ENCODE results near the gene JAGN1. TPM values are rescaled to one million over a fixed set of nuclear protein-coding genes. Genes with fewer than 3 reads are reported as not detected.
"Not testable (repeated sequence)": the region's sequence is repeated elsewhere in the genome, so short reads cannot be mapped to it uniquely, and the experiment has no call there.

The JAGN1 gene
- total RNA-seq (10 to 100 TPM; 20.3 to 22.4 (median 20.4) TPM), polyA plus RNA-seq (26.0 TPM)
- long read RNA-seq, donor 1, transcript JAGN1-201 (2 exons, 1,675 nt): major isoform, 22 of 23 reads
- long read RNA-seq, donor 1, partial matches to known transcripts: 0 of 23 reads
- long read RNA-seq, donor 1, other reads (novel, unspliced or antisense): 1 of 23 reads
- long read RNA-seq, donor 2, transcript JAGN1-201 (2 exons, 1,675 nt): major isoform, 10 of 11 reads
- long read RNA-seq, donor 2, partial matches to known transcripts: 0 of 11 reads
- long read RNA-seq, donor 2, other reads (novel, unspliced or antisense): 1 of 11 reads
- long read RNA-seq, donor 3, transcript JAGN1-201 (2 exons, 1,675 nt): major isoform, 65 of 70 reads
- long read RNA-seq, donor 3, partial matches to known transcripts: 0 of 70 reads
- long read RNA-seq, donor 3, other reads (novel, unspliced or antisense): 4 of 70 reads
- long read RNA-seq, donor 4, transcript JAGN1-201 (2 exons, 1,675 nt): major isoform, 14 of 14 reads
- long read RNA-seq, donor 4, partial matches to known transcripts: 0 of 14 reads
- long read RNA-seq, donor 4, other reads (novel, unspliced or antisense): 0 of 14 reads

- ATAC-seq (peak; percentile 97 to 98), DNase-seq (peak; percentile 89 to 96 (median 95))
- H3K9me3 ChIP-seq (ENCODE audit: control insufficient read depth, low read length): no peaks in the 10 kb centered on the region
- under 1% methylated on average over 62 of the region's 62 CpGs for WGBS
- peaks cover 2% of the 10 kb centered on the region for H3K4me1 ChIP-seq (ENCODE audit: control insufficient read depth, insufficient read depth, low read length)
- H3K27me3 ChIP-seq (ENCODE audit: control insufficient read depth, insufficient read depth): no peaks in the 10 kb centered on the region
- H3K4me3 ChIP-seq (ENCODE audit: low read length): peak within 1 kb of the TSS; percentile 83
- intact Hi-C loops (cut with DNase I): no loop called here
- H3K27ac ChIP-seq (ENCODE audit: low read length): peak within 1 kb of the TSS; percentile 89
Measured at GRCh38 chr3:9890249-9891071, at the start of gene JAGN1. Gene JAGN1 (plus strand): TSS chr3:9890610. CDS start chr3:9890723, 113 bp downstream.

- Histone ChIP-seq H3K27ac (ENCODE audit: low read length) (no peak overlapping the region), H3K9me3 (ENCODE audit: control insufficient read depth, low read length) (no peaks in the 10 kb centered on the region), H3K4me1 (ENCODE audit: control insufficient read depth, insufficient read depth, low read length) (no peaks in the 10 kb centered on the region), H3K27me3 (ENCODE audit: control insufficient read depth, insufficient read depth) (no peaks in the 10 kb centered on the region), H3K4me3 (ENCODE audit: low read length) (no peak overlapping the region)
- 82% methylated on average over 8 of the region's 8 CpGs for WGBS
- no peak for DNase-seq
- no peak for ATAC-seq
- intact Hi-C loops (cut with DNase I): loop anchor here in 1 of 4 donors (10.0 kb wide), 1 partner anchor 74 kb away; the partner anchor contains the start of gene IL17RC
Measured at GRCh38 chr3:9841015-9841414, 49.4 kb upstream of the JAGN1 start.

GRCh38 chr3:9843715-9844438 lies 46.5 kb upstream of the JAGN1 start, which contains the start of gene RPUSD3:
Gene RPUSD3 (minus strand): TSS chr3:9844008. CDS start chr3:9843990, 18 bp downstream.
- ATAC-seq: peak; percentile 98 to 99
- Histone ChIP-seq H3K9me3 (ENCODE audit: control insufficient read depth, low read length) (no peaks in the 10 kb centered on the region), H3K4me3 (ENCODE audit: low read length) (peak within 1 kb of the TSS; percentile 56), H3K27ac (ENCODE audit: low read length) (peak within 1 kb of the TSS; percentile 50), H3K4me1 (ENCODE audit: control insufficient read depth, insufficient read depth, low read length) (no peaks in the 10 kb centered on the region), H3K27me3 (ENCODE audit: control insufficient read depth, insufficient read depth) (no peaks in the 10 kb centered on the region)
- intact Hi-C loops (cut with DNase I): loop anchor here in 1 of 4 donors (10.0 kb wide), 1 partner anchor 71 kb away; the partner anchor contains the start of gene IL17RC
- under 1% methylated on average over 42 of the region's 42 CpGs for WGBS
- DNase-seq: peak; percentile 98 to 99 (median 99)

GRCh38 chr3:9846231-9846630 lies 44.2 kb upstream of the JAGN1 start:
- intact Hi-C loops (cut with DNase I): loop anchor here in 1 of 4 donors (10.0 kb wide), 1 partner anchor 69 kb away; the partner anchor contains the start of gene IL17RC
- H3K4me1 ChIP-seq (ENCODE audit: control insufficient read depth, insufficient read depth, low read length): no peaks in the 10 kb centered on the region
- H3K4me3 ChIP-seq (ENCODE audit: low read length): no peak overlapping the region
- no peak overlapping the region for H3K27ac ChIP-seq (ENCODE audit: low read length)
- WGBS: 53% methylated on average over 6 of the region's 6 CpGs
- no peaks in the 10 kb centered on the region for H3K27me3 ChIP-seq (ENCODE audit: control insufficient read depth, insufficient read depth)
- no peaks in the 10 kb centered on the region for H3K9me3 ChIP-seq (ENCODE audit: control insufficient read depth, low read length)
- DNase-seq (peak in 2 of 3 donors; percentile 65 to 77), ATAC-seq (peak; percentile 20 to 75)

- no peak overlapping the region for H3K27ac ChIP-seq (ENCODE audit: low read length)
- ATAC-seq (no peak), DNase-seq (no peak)
- 91% methylated on average over 6 of the region's 6 CpGs for WGBS
- no peaks in the 10 kb centered on the region for H3K4me1 ChIP-seq (ENCODE audit: control insufficient read depth, insufficient read depth, low read length)
- intact Hi-C loops (cut with DNase I): loop anchor here in 1 of 4 donors (10.0 kb wide), 1 partner anchor 68 kb away; the partner anchor contains the start of gene IL17RC
- no peak overlapping the region for H3K4me3 ChIP-seq (ENCODE audit: low read length)
- no peaks in the 10 kb centered on the region for H3K9me3 ChIP-seq (ENCODE audit: control insufficient read depth, low read length)
- H3K27me3 ChIP-seq (ENCODE audit: control insufficient read depth, insufficient read depth): no peaks in the 10 kb centered on the region
Measured at GRCh38 chr3:9846931-9847488, 43.4 kb upstream of the JAGN1 start.

GRCh38 chr3:9847870-9848269 lies 42.5 kb upstream of the JAGN1 start:
- WGBS: 47% methylated on average over 9 of the region's 9 CpGs
- not testable (repeated sequence) for ATAC-seq

GRCh38 chr3:9848860-9849259 lies 41.5 kb upstream of the JAGN1 start:
- intact Hi-C loops (cut with DNase I): loop anchor here in 1 of 4 donors (10.0 kb wide), 1 partner anchor 66 kb away; the partner anchor contains the start of gene IL17RC
- DNase-seq; H3K4me1 ChIP-seq (ENCODE audit: control insufficient read depth, insufficient read depth, low read length); H3K27ac ChIP-seq (ENCODE audit: low read length); ATAC-seq; H3K4me3 ChIP-seq (ENCODE audit: low read length); H3K27me3 ChIP-seq (ENCODE audit: control insufficient read depth, insufficient read depth); H3K9me3 ChIP-seq (ENCODE audit: control insufficient read depth, low read length): not testable (repeated sequence)
- WGBS: 43% methylated on average over 4 of the region's 4 CpGs

More at GRCh38 chr3:9847870-9848269, 42.5 kb upstream of the JAGN1 start:
- H3K4me3 ChIP-seq (ENCODE audit: low read length); H3K4me1 ChIP-seq (ENCODE audit: control insufficient read depth, insufficient read depth, low read length); H3K9me3 ChIP-seq (ENCODE audit: control insufficient read depth, low read length); H3K27me3 ChIP-seq (ENCODE audit: control insufficient read depth, insufficient read depth); DNase-seq; H3K27ac ChIP-seq (ENCODE audit: low read length): not testable (repeated sequence)
- intact Hi-C loops (cut with DNase I): loop anchor here in 1 of 4 donors (10.0 kb wide), 1 partner anchor 67 kb away; the partner anchor contains the start of gene IL17RC

DNA sequence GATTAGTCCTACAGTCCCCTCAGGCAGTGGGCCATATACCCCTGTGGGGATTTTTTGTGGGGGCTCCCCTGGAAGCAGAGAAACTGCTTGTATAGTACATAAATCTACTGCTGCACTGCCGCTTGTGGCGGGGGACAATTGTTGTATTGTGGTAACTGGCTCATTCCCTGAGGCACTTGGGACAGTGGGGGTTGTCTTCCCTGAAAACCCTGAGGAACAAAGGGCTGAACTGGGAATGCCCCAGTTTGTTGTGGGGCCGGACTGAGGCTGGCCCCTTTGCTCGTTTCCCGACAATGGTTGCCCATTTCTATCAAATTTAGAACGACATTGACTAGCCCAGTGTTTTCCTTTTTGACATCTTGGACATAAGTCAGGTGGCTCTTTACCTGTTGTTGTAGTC lies 39.0 kb upstream of the JAGN1 start:
- H3K4me3 ChIP-seq (ENCODE audit: low read length); H3K27ac ChIP-seq (ENCODE audit: low read length); ATAC-seq; H3K9me3 ChIP-seq (ENCODE audit: control insufficient read depth, low read length); intact Hi-C loops (cut with DNase I); H3K4me1 ChIP-seq (ENCODE audit: control insufficient read depth, insufficient read depth, low read length); DNase-seq; H3K27me3 ChIP-seq (ENCODE audit: control insufficient read depth, insufficient read depth): not testable (repeated sequence)
- WGBS: 85% methylated on average over 6 of the region's 6 CpGs

DNA sequence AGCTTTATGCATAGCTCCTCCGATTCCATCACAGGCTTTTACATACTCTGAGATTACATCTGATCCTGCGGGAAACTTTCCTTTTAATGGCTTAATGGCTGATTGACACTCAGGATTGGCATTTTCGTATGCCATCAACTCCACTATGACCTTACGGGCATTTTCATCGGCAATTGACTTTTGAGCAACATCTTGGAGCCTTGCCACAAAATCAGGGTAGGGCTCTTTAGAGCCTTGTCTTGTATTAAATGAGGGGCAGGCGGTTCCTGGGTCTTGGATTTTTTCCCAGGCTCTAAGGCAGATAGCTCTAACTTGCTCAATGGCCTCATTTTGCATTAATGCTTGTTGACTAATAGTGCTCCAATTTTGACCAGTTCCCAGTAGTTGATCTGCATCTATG lies 38.5 kb upstream of the JAGN1 start:
- H3K4me1 ChIP-seq (ENCODE audit: control insufficient read depth, insufficient read depth, low read length); ATAC-seq; DNase-seq; H3K27ac ChIP-seq (ENCODE audit: low read length); H3K27me3 ChIP-seq (ENCODE audit: control insufficient read depth, insufficient read depth); H3K9me3 ChIP-seq (ENCODE audit: control insufficient read depth, low read length); intact Hi-C loops (cut with DNase I); H3K4me3 ChIP-seq (ENCODE audit: low read length): not testable (repeated sequence)
- WGBS: 51% methylated on average over 6 of the region's 6 CpGs

- intact Hi-C loops (cut with DNase I): no loop called here
- WGBS: 92% methylated on average over 6 of the region's 6 CpGs
Measured at GRCh38 chr3:9852528-9852927, 37.9 kb upstream of the JAGN1 start.

More at GRCh38 chr3:9852528-9852927, 37.9 kb upstream of the JAGN1 start:
- H3K9me3 ChIP-seq (ENCODE audit: control insufficient read depth, low read length): no peaks in the 10 kb centered on the region
- DNase-seq (no peak), ATAC-seq (no peak)
- no peak overlapping the region for H3K4me3 ChIP-seq (ENCODE audit: low read length)
- no peaks in the 10 kb centered on the region for H3K27me3 ChIP-seq (ENCODE audit: control insufficient read depth, insufficient read depth)
- H3K27ac ChIP-seq (ENCODE audit: low read length): no peak overlapping the region
- no peaks in the 10 kb centered on the region for H3K4me1 ChIP-seq (ENCODE audit: control insufficient read depth, insufficient read depth, low read length)
